Activated naive CD4-positive, alpha-beta T cell treated with anti-CD3 and anti-CD28 coated beads for 36 hours (primary cell): ENCODE data around the gene CDCP1. TPM values are rescaled to one million over a fixed set of nuclear protein-coding genes. Genes with fewer than 3 reads are reported as not detected.

Experiments used
- CTCF ChIA-PET: fragments of 350-600 bp; sonication (Branson Sonifier 250); formaldehyde crosslinking; loops from one replicate; lab custom pipeline; 2021; ENCODE audit warnings: antibody characterized with exemption; lab: Charles Lee
- DNase-seq: peaks from one replicate; pipeline ENCODE4 v3.0.0-alpha.2; 2020
- H3K27ac Mint-ChIP-seq: one replicate; pipeline ENCODE4 v1.8.0; 2021; ENCODE audit warnings: mild to moderate bottlenecking, mixed read lengths
- H3K27me3 Mint-ChIP-seq: one replicate; pipeline ENCODE4 v1.8.0; 2021; ENCODE audit warnings: low read depth, mixed read lengths
- H3K36me3 Mint-ChIP-seq: one replicate; pipeline ENCODE4 v1.8.0; 2021; ENCODE audit warnings: low read depth, mixed read lengths
- H3K4me1 Mint-ChIP-seq: one replicate; pipeline ENCODE4 v1.8.0; 2021; ENCODE audit warnings: low read depth, mixed read lengths
- H3K4me3 Mint-ChIP-seq: one replicate; pipeline ENCODE4 v1.8.0; 2021; ENCODE audit warnings: mild to moderate bottlenecking, moderate library complexity, mixed read lengths
- H3K9me3 Mint-ChIP-seq: one replicate; pipeline ENCODE4 v1.8.0; 2021; ENCODE audit warnings: mixed read lengths
- intact Hi-C: fragments of 100-400 bp; cut with micrococcal nuclease; formaldehyde crosslinking; loops from one replicate; pipeline ENCODE4 v1.15.1; 2023
- total RNA-seq, 2 experiments: library from RNA; stranded (reverse); gene quantifications; one replicate each; pipeline ENCODE4 v1.2.3, GENCODE V29; 2021

The CDCP1 gene
- total RNA-seq, 2 experiments from 2014 or later: 0.41 to 0.59 TPM

DNA sequence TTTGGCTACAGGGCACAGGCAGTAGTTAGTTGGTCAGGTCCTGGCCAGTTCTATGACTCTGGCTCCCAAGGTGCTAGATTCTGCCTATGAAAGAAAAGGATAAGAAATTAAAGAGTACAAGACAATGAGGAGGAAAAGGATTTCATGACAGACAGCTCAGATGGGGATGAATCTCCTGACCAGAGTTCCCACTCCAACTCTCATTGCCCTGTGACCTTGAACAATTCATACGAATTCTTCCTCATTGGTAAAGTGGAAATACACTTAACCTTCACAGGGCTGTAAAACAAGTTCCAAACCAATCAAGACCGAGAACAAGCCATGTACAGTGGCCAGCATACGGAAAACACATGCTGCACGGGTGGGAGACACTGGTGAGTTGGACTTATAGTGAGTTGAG is 96.4 kb downstream of the CDCP1 start:
- DNase-seq: no peak
- peaks cover 6% of the 10 kb centered on the region for H3K27me3 Mint-ChIP-seq
- H3K4me3 Mint-ChIP-seq: no peak overlapping the region
- no peaks in the 10 kb centered on the region for H3K9me3 Mint-ChIP-seq
- no peaks in the 10 kb centered on the region for H3K36me3 Mint-ChIP-seq
- peaks cover 6% of the 10 kb centered on the region for H3K4me1 Mint-ChIP-seq
- intact Hi-C loops: no loop called here
- no peak overlapping the region for H3K27ac Mint-ChIP-seq
- CTCF ChIA-PET: interaction anchor here (0.7 to 15.7 kb wide), 3 partner anchors 9 to 277 kb away, joined by 4 to 299 read pairs (median 12); no protein-coding TSS in a partner anchor

DNA sequence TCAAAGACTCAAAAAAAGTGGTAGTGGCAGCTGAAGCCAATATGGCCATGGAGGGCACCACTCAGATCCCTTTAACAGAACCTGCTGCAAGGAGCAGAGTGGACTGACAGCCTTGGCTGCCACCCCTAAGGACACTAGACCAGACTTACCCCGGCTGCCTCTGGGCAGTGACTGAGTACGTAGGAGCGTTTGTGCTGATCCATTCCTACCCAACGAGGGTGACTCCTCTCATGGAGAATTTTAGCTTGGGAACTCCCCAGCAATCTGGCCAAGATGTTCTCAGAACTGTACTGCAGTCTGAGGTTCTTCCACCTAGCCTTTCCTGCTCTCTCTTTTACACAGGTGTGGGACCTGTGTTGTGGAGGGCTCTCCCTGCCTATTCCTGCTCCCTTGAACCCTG is 97.9 kb downstream of the CDCP1 start:
- no peak for DNase-seq
- no peak overlapping the region for H3K4me3 Mint-ChIP-seq
- peaks cover 8% of the 10 kb centered on the region for H3K27me3 Mint-ChIP-seq
- no peaks in the 10 kb centered on the region for H3K4me1 Mint-ChIP-seq
- H3K9me3 Mint-ChIP-seq: no peaks in the 10 kb centered on the region
- CTCF ChIA-PET: interaction anchor here (1.2 to 15.7 kb wide), 3 partner anchors 10 to 160 kb away, joined by 3 to 299 read pairs (median 3); no protein-coding TSS in a partner anchor
- no peak overlapping the region for H3K27ac Mint-ChIP-seq
- intact Hi-C loops: no loop called here
- H3K36me3 Mint-ChIP-seq: no peaks in the 10 kb centered on the region

DNA sequence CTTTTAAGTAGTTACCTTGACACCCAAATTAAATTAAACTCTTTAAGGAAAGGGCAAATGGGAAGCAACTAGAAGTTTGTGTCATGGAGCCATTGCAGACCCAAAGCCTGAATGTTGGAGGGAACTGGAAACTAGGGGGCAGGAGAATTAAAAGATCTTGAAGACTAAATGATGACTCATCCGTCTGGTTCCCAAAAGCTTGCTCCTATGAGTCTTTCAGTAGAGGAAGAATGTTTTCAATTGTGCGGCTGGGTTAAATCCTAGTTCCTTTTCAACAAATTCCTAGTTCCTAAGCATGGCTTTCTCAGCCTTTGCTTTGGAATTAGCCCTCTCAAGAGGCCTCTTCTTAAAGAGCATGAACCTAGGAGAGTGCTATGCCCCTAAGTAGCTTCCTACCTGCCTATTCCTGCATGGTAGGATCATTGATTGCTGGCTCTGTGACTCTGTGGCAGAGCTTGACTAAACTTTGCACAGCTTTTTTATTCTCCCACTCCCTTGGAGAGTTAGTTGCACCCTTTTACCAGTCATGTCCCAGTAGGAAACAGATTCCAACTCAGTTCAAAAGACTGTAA is 102.4 kb downstream of the CDCP1 start:
- DNase-seq: no peak
- no peak overlapping the region for H3K27ac Mint-ChIP-seq
- no peaks in the 10 kb centered on the region for H3K36me3 Mint-ChIP-seq
- H3K27me3 Mint-ChIP-seq: peaks cover 6% of the 10 kb centered on the region
- intact Hi-C loops: loop anchor here (5.0 kb wide), 2 partner anchors 68 to 288 kb away; no protein-coding TSS in a partner anchor
- H3K9me3 Mint-ChIP-seq: no peaks in the 10 kb centered on the region
- no peak overlapping the region for H3K4me3 Mint-ChIP-seq
- CTCF ChIA-PET: interaction anchor here (1.1 to 15.7 kb wide), 3 partner anchors 7 to 164 kb away, joined by 3 to 299 read pairs (median 6); no protein-coding TSS in a partner anchor
- H3K4me1 Mint-ChIP-seq: peaks cover 20% of the 10 kb centered on the region

DNA sequence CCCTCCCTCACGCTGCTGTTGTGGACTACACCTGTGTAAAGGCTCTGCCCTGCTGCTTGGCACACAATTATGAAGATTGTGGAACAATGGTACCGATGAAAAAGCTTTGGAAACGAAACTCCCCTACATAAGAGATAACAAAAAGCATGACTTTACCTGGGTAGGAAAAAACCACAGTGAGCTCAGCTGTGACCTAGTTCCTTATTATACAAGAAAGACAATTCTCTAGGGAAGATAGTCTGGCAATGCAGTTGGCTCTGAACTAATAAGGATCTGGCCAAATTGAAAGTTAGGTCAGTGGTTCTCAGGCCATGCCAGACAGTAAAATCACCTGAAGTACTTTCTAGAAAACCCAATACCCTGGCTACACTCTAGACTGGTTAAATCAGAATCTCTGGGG is 104.0 kb downstream of the CDCP1 start:
- DNase-seq: no peak

DNA sequence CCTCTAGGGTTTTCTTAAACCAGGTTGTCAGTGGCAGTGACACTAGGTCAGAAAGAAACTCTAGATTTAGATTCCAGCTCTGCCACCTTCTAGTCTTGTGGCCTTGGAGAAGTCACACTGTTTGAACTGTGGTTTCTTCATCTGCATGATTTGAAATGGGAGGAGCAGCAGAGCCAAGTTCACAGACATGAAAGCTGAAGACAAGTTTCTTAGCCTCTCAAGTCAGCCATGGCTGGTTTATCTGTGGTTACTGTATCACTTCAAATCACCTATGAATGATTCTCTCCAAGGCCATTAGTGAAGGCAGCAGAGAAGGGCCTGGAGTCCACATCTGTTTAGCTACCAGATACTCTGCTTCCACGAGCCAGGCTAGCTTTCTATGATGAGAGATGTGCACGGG is 104.5 kb downstream of the CDCP1 start:
- Mint-ChIP-seq H3K4me3 (no peak overlapping the region), H3K27me3 (peaks cover 4% of the 10 kb centered on the region), H3K9me3 (no peaks in the 10 kb centered on the region), H3K4me1 (peaks cover 23% of the 10 kb centered on the region), H3K27ac (no peak overlapping the region), H3K36me3 (no peaks in the 10 kb centered on the region)
- CTCF ChIA-PET: interaction anchor here (0.6 to 15.7 kb wide), 21 partner anchors 8 to 675 kb away, joined by 3 to 299 read pairs (median 5); no protein-coding TSS in a partner anchor
- intact Hi-C loops: loop anchor here (2.0 to 5.0 kb wide), 4 partner anchors 71 to 1037 kb away; no protein-coding TSS in a partner anchor
- DNase-seq: peak; percentile 11

More for the DNA sequence above, 104.0 kb downstream of the CDCP1 start:
- Mint-ChIP-seq H3K27ac (no peak overlapping the region), H3K36me3 (no peaks in the 10 kb centered on the region), H3K27me3 (peaks cover 6% of the 10 kb centered on the region), H3K4me3 (no peak overlapping the region), H3K4me1 (peaks cover 23% of the 10 kb centered on the region), H3K9me3 (no peaks in the 10 kb centered on the region)
- intact Hi-C loops: loop anchor here (5.0 kb wide), 2 partner anchors 70 to 290 kb away; no protein-coding TSS in a partner anchor
- CTCF ChIA-PET: interaction anchor here (0.6 to 15.7 kb wide), 12 partner anchors 13 to 675 kb away, joined by 3 to 299 read pairs (median 6); no protein-coding TSS in a partner anchor

DNA sequence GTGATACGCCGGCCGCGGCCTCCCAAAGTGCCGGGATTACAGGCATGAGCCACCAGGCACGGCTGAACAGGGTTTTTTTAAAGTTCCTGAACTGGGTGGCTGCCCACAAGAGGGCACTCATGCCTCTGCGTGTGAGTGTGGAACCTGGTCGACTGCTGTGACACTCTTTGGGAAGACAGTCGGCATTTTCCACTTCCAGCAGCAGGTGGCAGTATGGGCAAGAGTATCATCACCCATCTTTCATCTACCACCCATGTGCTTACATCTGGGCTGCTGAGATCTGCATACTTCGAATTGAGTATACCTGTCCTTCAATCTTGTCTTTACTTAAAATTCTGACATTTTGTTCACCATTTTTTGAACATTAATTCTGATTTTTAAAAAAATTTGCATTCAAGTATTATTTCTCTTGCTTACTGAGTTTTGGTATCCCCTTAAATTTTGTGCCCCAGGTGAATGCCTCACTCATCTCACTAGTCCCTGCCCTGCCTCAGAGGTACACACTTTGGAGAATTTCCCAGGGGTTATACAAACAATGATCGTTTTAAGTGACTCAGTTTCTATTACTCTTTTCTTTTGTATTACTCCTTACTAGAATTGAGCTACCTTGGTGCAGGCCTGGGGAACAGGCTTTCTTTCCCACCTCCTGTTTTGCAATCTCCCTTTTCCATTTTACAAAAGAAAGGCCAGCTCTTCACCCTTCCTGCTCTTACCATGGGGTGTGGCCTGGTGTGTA is 108.3 kb downstream of the CDCP1 start:
- H3K4me3 Mint-ChIP-seq: peak overlapping the region; percentile 17
- peak; percentile 97 for DNase-seq
- CTCF ChIA-PET: interaction anchor here (0.6 to 15.7 kb wide), 26 partner anchors 9 to 653 kb away, joined by 3 to 299 read pairs (median 3); partner anchors contain the start of gene TMEM158
- H3K4me1 Mint-ChIP-seq: peaks cover 41% of the 10 kb centered on the region
- H3K36me3 Mint-ChIP-seq: no peaks in the 10 kb centered on the region
- H3K27ac Mint-ChIP-seq: no peak overlapping the region
- no peaks in the 10 kb centered on the region for H3K9me3 Mint-ChIP-seq
- peaks cover 16% of the 10 kb centered on the region for H3K27me3 Mint-ChIP-seq
- intact Hi-C loops: loop anchor here (1.0 to 5.0 kb wide), 7 partner anchors 17 to 891 kb away; partner anchors contain the start of gene TMEM158

DNA sequence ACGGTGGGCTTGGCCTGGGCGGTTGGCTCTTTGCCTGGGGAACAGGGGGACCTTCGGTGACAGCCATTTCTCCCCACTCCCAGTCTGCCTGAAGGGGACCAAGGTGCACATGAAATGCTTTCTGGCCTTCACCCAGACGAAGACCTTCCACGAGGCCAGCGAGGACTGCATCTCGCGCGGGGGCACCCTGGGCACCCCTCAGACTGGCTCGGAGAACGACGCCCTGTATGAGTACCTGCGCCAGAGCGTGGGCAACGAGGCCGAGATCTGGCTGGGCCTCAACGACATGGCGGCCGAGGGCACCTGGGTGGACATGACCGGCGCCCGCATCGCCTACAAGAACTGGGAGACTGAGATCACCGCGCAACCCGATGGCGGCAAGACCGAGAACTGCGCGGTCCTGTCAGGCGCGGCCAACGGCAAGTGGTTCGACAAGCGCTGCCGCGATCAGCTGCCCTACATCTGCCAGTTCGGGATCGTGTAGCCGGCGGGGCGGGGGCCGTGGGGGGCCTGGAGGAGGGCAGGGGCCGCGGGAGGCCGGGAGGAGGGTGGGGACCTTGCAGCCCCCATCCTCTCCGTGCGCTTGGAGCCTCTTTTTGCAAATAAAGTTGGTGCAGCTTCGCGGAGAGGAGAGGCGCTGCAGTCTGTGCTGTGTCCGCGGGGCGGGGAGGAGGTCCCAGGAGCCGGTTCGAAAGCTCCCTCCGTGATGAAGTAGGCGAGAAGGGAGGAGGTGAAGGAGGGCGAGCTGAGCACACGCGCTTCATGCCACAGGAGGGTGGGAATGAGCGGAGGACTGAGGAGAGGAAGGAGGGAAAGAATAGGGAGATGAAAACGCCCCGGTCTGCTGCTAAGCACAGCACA is 110.5 kb downstream of the CDCP1 start:
- CTCF ChIA-PET: interaction anchor here (0.9 to 15.7 kb wide), 7 partner anchors 10 to 624 kb away, joined by 3 to 299 read pairs (median 4); no protein-coding TSS in a partner anchor
- Mint-ChIP-seq H3K36me3 (no peaks in the 10 kb centered on the region), H3K27ac (no peak overlapping the region), H3K4me1 (peaks cover 24% of the 10 kb centered on the region), H3K9me3 (no peaks in the 10 kb centered on the region), H3K27me3 (peaks cover 16% of the 10 kb centered on the region), H3K4me3 (peak overlapping the region; percentile 49)
- intact Hi-C loops: loop anchor here (2.0 to 5.0 kb wide), 4 partner anchors 19 to 893 kb away; no protein-coding TSS in a partner anchor
- DNase-seq: peak; percentile 18

DNA sequence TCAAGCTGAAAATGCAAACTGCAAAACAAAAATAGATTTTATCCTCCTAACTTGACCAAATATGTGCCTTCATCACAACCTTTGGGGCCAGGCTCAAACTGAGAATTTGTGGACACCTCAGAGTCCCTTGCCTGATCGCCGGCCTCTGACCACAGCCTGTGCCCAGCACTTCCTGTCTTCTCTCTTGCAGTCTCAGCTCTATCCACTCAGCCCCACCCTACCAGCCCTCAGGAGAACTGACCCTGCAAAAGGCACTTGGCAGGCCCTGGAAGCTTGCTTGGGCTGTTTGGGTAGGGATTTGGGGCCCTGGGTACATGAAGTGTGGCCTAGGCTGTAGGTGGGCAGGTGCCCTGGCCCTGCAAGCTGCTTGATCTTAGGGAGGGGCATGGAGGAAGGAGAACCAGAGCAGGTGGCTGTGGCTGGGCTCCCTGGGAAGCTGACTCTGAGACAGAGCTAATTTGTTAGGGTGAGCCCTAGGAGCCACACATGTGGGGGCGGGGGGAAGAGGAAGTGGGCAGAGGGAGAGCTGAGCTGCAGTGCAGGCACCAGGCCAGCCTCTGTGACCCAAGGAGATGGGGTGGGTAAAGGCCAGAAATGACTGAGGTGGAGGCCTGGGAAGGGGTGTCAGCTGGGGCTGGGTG is 111.4 kb downstream of the CDCP1 start:
- Mint-ChIP-seq H3K27ac (no peak overlapping the region), H3K4me1 (peaks cover 21% of the 10 kb centered on the region), H3K36me3 (no peaks in the 10 kb centered on the region), H3K9me3 (no peaks in the 10 kb centered on the region), H3K4me3 (no peak overlapping the region), H3K27me3 (peaks cover 16% of the 10 kb centered on the region)
- intact Hi-C loops: loop anchor here (5.0 kb wide), 1 partner anchor 798 kb away; no protein-coding TSS in a partner anchor
- CTCF ChIA-PET: interaction anchor here (15.7 kb wide), 1 partner anchor 173 kb away, joined by 299 read pairs; no protein-coding TSS in a partner anchor
- peak; percentile 37 for DNase-seq

DNA sequence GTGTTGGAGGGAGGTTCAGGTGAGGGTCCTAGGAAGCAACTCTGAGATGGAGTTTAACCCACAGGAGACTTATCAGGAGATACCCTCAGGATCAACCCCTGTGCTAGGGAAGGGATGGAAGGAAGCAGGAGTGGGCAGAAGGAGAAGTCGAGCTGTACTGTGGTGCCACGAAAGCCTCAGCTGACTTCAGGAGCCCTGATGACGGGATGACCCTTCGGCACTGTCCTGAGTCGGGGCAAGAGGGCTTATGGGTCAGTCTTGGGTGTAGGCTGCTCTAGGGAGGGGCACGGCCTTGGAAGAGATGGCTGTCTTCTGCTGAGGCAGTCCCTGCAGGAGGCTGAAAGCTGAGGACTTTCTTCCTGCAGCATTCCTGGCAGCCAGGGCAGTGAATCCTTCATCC is 112.4 kb downstream of the CDCP1 start:
- H3K4me3 Mint-ChIP-seq: no peak overlapping the region
- intact Hi-C loops: no loop called here
- CTCF ChIA-PET: interaction anchor here (0.6 to 1.3 kb wide), 2 partner anchors 58 to 701 kb away, joined by 3 read pairs; partner anchors contain the start of genes EXOSC7 and ZDHHC3
- no peak for DNase-seq
- H3K27ac Mint-ChIP-seq: no peak overlapping the region
- peaks cover 21% of the 10 kb centered on the region for H3K4me1 Mint-ChIP-seq
- H3K9me3 Mint-ChIP-seq: no peaks in the 10 kb centered on the region
- H3K27me3 Mint-ChIP-seq: peaks cover 16% of the 10 kb centered on the region
- no peaks in the 10 kb centered on the region for H3K36me3 Mint-ChIP-seq
